GM19467 (cell line): Measurements from ENCODE around the gene CLDN3.
A peak's percentile ranks its signal among the peaks of the same experiment; 100 is the strongest.
"Not testable (repeated sequence)": the region's sequence is repeated elsewhere in the genome, so short reads cannot be mapped to it uniquely, and the experiment has no call there.

Experiments
- ATAC-seq: cut with Tn5 transposase; IDR thresholded peaks from one replicate; pipeline ENCODE4 v1.9.1; 2021; ENCODE audit warnings: mild to moderate bottlenecking, moderate library complexity; ENCODE audit not compliant: unreplicated experiment

CLDN3 gene

DNA sequence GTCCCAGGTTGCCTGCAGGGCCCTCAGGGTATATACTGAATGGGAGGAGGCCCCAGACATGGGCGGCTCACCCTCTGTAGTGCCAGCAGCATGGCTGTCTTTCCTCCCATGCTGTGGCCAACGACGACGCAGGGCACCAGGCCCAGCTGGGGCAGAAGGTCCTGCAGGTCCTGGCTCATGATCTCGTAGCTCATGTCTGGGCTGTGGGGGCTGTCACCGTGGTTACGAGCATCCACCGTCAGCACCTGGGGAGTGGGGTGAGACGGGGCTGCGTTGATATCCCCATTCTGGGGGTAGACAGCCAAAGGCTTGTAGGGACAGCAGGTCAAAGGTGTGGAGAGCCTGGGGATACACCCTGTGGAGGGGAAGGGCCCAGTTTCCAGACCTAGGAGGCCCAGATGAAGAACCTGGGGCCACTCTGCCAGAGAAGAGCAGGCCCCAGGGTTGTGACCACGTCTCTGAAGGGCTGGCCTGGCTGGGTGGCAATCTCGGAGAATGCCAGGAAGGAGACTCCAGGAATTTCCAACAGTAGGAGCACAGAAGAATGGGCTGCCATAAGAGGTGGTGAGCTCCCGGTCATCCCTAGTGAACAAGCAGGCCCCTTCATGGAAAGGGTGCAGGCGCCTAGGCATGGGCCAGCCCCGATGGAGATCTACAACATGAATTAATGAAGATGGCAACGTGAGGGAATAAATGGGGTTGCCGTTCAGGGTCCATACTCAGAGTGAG is 32.4 kb downstream of the CLDN3 start:
- ATAC-seq = no peak

GRCh38 chr7:73736885-73737284 is 33.2 kb downstream of the CLDN3 start:
- ATAC-seq = no peak

DNA sequence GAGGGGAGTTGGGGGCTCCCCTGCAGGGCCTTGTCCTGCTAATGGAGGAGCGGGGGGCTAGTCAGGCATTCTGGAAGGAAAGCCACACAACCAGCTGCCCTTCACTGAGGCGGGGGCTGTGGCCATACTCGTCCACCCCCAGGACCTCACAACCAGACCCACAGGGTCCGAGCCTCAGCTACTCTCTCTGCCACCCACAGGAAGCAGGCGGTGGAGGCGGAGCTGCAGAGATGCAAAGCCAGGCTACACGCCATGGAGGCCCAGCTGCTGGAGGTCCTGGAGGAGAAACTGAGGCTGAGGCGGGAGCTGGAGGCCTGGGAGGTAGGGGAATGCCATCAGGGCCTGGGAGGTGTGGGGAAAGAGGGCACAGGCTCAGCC is 34.6 kb downstream of the CLDN3 start:
- ATAC-seq = no peak

GRCh38 chr7:73734619-73735527 is 35.2 kb downstream of the CLDN3 start:
- peak; percentile 45 for ATAC-seq

DNA sequence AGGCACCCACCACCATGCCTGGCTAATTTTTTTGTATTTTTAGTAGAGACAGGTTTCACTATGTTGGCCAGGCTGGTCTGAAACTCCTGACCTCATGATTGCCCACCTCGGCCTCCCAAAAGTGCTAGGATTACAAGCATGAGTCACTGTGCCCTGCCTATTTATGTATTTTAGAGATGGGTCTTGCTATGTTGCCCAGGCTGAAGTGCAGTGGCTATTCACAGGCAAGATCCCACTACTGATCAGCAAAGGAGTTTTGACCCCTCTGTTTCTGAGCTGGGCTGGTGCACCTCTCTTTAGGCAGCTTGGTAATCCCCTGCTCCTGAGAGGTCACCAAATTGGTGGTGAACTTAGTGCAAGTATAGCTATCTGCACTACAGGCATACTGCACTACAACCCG is 37.7 kb downstream of the CLDN3 start:
- no peak for ATAC-seq

DNA sequence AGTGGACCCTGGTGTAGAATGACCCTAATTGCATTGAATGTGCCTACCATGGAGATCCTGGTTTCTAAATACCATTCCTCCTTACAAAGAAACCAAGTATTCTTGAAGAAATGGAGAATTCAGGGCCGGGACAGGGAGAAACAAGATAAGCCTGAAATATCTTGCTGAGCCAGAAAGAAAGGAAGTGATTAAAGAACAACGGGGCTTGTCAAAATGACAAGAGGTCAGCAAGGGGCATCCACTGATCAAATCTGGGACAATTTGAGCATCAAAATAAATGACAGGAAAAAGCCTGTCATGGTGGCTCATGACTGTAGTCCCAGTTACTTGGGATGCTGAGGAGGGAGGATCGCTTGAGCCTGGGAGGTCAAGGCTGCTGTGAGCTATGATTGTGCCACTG is 39.6 kb downstream of the CLDN3 start:
- no peak for ATAC-seq

DNA sequence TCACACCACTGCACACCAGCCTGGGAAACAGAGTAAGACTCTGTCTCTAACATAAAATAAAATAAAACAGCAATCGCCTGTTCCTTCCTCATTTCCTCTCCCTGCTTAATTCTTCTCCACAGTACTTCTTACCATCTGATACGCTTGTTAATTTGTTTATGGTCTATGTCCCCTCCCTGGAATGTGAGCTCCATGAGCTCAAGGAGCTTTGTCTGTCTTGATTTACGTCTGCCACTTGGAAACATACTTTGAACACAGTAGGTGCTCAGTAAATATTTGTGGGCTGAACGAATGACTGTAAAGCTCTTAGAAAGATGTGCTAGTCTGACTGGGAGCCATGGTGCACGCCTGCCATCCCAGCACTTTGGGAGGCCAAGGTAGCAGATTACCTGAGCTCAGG is 41.5 kb downstream of the CLDN3 start:
- no peak for ATAC-seq

- no peak for ATAC-seq
Observed at GRCh38 chr7:73727952-73728351, 42.1 kb downstream of the CLDN3 start.

DNA sequence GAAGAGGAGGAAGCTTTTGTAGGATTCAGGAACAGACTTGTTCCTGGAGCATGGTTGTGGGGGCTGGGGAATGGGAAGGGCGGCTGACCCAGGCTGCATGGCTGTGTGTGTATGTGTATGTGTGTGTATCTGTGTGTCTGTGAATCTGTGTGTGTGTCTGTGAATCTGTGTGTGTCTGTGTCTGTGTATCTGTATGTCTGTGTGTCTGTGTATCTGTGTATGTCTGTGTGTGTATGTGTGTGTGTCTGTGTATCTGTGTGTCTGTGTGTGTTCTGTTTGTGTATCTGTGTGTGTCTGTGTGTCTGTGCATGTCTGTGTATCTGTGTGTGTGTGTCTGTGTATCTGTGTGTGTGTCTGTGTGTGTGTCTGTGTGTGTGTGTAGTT is 44.0 kb downstream of the CLDN3 start:
- no peak for ATAC-seq

DNA sequence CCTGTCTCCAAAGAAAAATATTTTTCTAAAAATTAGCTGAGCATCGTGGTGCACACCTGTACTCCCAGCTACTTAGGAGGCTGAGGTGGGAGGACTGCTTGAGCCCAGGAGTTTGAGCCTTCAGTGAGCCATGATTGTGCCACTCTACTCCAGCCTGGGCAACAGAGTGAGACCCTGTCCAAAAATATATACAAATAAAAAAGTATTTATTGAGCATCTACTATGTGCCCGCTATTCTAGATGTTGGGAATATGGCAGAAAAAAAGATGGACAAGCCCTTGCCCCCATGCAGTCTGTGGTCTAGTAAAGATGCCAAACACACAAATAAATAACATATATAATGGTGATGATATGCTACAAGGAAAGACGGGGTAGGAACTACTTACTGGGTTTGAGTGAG is 46.3 kb downstream of the CLDN3 start:
- no peak for ATAC-seq

GRCh38 chr7:73722785-73723184 is 47.3 kb downstream of the CLDN3 start:
- ATAC-seq = no peak

DNA sequence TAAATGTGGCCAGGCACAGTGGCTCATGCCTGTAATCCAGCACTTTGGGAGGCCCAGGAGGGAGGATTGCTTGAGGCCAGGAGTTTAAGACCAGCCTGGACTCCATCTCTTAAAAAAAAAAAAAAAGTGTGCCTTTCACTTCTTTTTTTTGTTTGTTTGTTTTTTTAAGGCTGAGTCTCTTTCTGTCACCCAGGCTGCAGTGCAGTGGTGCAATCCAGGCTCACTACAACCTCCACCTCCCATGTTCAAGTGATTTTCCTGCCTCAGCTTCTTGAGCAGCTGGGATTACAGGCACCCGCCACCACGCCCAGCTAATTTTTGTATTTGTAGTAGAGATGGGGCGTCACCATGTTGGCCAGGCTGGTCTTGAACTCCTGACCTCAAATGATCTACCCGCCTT is 47.9 kb downstream of the CLDN3 start:
- not testable (repeated sequence) for ATAC-seq

DNA sequence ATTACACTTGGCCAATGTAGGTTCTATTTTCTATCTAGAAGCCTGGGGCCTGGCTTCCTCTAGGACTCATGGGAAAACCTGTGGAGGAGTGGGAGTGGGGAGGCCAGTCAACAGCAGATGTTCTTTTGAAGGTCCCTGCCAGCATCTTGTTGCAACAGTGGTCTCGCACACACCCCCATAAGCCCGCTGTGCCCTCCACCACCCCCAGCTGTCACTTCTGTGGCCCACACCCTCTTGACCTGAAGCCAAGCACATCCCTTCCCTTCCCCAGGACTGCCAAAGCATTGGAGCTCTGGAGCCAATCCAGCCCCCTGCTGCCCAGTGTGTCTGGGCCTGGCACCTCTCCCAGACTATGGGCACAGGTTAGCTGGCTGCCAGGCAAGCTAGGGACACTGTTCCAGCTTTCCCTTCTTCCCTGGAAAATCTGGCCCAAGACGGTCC is 48.7 kb downstream of the CLDN3 start:
- ATAC-seq = no peak

DNA sequence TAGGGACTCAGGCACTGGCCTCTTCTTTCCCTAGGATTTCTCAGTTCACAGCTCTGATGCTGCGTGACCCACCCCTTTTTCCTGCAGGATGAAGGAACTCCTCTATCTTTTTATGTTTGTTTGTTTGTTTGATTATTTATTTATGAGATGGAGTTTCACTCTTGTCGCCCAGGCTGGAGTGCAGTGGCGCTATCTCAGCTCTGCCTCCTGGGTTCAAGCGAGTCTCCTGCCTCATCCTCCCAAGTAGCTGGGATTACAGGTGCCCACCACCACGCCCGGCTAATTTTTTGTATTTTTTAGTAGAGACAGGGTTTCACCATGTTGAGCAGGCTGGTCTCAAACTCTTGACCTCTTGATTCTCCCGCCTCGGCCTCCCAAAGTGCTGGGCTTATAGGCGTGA is 49.6 kb downstream of the CLDN3 start:
- ATAC-seq = not testable (repeated sequence)

- ATAC-seq = no peak
Observed at GRCh38 chr7:73719806-73720169, 50.3 kb downstream of the CLDN3 start.
